A549 (cell line): ENCODE measurements around the gene DYRK1A. TPM values are rescaled to one million over a fixed set of nuclear protein-coding genes. Genes with fewer than 3 reads are reported as not detected.

Source experiments
- ATAC-seq, 2 experiments: fragments of 200-7000 bp in 1 of 2; fragments of >200 bp in 1 of 2; cut with Nextera tagmentation in 1 of 2; cut with Tn5 transposase in 1 of 2; 3 replicates each; pipeline versions ENCODE4 v1.8.0 to v1.9.1; 2018 to 2020; ENCODE audit warnings: mild to moderate bottlenecking in 1 of 2, moderate library complexity in 1 of 2
- CTCF ChIA-PET: fragments of 300-600 bp; sonication (Branson Sonifier 250); formaldehyde crosslinking; extraction: SDS; loops from one replicate; lab custom pipeline; 2021; ENCODE audit warnings: antibody characterized with exemption, inconsistent platforms; lab: Yijun Ruan, JAX
- POLR2A ChIA-PET: fragments of 350-600 bp; formaldehyde crosslinking; extraction: SDS; loops from one replicate; lab custom pipeline; 2021; ENCODE audit warnings: antibody characterized with exemption, inconsistent platforms; lab: Yijun Ruan, JAX
- DNase-seq, 2 experiments: peaks; one replicate each; pipeline versions ENCODE4 v3.0.0 to v3.0.0-alpha.2; 2011 to 2016; ENCODE audit warnings: low read depth in 1 of 2, low spot score in 1 of 2
- FAIRE-seq: peaks from 2 replicates; lab custom pipeline; 2011; peaks lifted over from hg19 to GRCh38; lab: Jason Lieb, UNC
- H3K27ac ChIP-seq, 2 experiments: fragments of >200 bp; sonication (Bioruptor Twin); formaldehyde crosslinking; 3 replicates each; pipeline ENCODE4 v1.5.1; 2016 to 2017
- H3K4me1 ChIP-seq: fragments of >200 bp; sonication (Bioruptor Twin); formaldehyde crosslinking; 3 replicates; pipeline ENCODE4 v1.6.1; 2016
- H3K4me2 ChIP-seq: fragments of >200 bp; sonication (Bioruptor Twin); formaldehyde crosslinking; 3 replicates; pipeline ENCODE4 v1.6.1; 2016
- H3K4me3 ChIP-seq: fragments of >200 bp; sonication (Bioruptor Twin); formaldehyde crosslinking; 3 replicates; pipeline ENCODE4 v1.5.1; 2016
- H3K9me3 ChIP-seq: fragments of >200 bp; sonication (Bioruptor Twin); formaldehyde crosslinking; 3 replicates; pipeline ENCODE4 v1.6.1; 2016
- BHLHE40 ChIP-seq: IDR thresholded peaks from 2 replicates; pipeline ENCODE4 v1.6.1; 2012; ENCODE audit warnings: low read depth, low read length, inconsistent platforms
- CBX8 ChIP-seq: fragments of 200-600 bp; sonication (generic); IDR thresholded peaks from 2 replicates; pipeline ENCODE4 v1.6.1; 2016
- CEBPB ChIP-seq, 2 experiments: fragments of >200 bp in 1 of 2; sonication (Bioruptor Twin) in 1 of 2; formaldehyde crosslinking in 1 of 2; IDR thresholded peaks; 2 replicates each; pipeline ENCODE4 v1.6.1; 2012 to 2016
- FOSL2 ChIP-seq, 2 experiments: fragments of 450-650 bp in 1 of 2; fragments of >200 bp in 1 of 2; sonication (Bioruptor Twin) in 1 of 2; formaldehyde crosslinking; IDR thresholded peaks; 2 replicates each; pipeline versions ENCODE4 v1.5.0 to v1.6.1; 2016 to 2020; ENCODE audit warnings: mild to moderate bottlenecking in 1 of 2, moderate library complexity in 1 of 2
- GATA3 ChIP-seq: IDR thresholded peaks from 2 replicates; pipeline ENCODE4 v1.6.1; 2012; ENCODE audit warnings: borderline replicate concordance
- HOXA7 ChIP-seq: fragments of 250-450 bp; sonication (Bioruptor Pico); IDR thresholded peaks from 2 replicates; pipeline ENCODE4 v1.5.0; 2020; ENCODE audit warnings: mild to moderate bottlenecking, moderate library complexity
- JUNB ChIP-seq: fragments of >200 bp; sonication (Bioruptor Twin); formaldehyde crosslinking; IDR thresholded peaks from 2 replicates; pipeline ENCODE4 v1.6.1; 2016
- KDM5A ChIP-seq: fragments of 200-600 bp; sonication (generic); IDR thresholded peaks from 2 replicates; pipeline ENCODE4 v1.6.1; 2016; ENCODE audit warnings: antibody characterized with exemption, mild to moderate bottlenecking
- MAZ ChIP-seq: fragments of 150-350 bp; IDR thresholded peaks from 2 replicates; pipeline ENCODE4 v1.6.1; 2014; ENCODE audit warnings: antibody characterized with exemption, low read depth, low read length, borderline replicate concordance
- MYC ChIP-seq: IDR thresholded peaks from 2 replicates; pipeline ENCODE4 v1.6.1; 2012; ENCODE audit warnings: mild to moderate bottlenecking, inconsistent platforms, low read length, improper control_type of control experiment, borderline replicate concordance
- NPAS2 ChIP-seq: fragments of 250-450 bp; sonication (Bioruptor Pico); IDR thresholded peaks from 2 replicates; pipeline ENCODE4 v1.8.0; 2022; ENCODE audit warnings: mild to moderate bottlenecking, moderate library complexity, borderline replicate concordance
- POLR2A ChIP-seq: IDR thresholded peaks from 2 replicates; pipeline ENCODE4 v1.6.1; 2012; ENCODE audit warnings: mild to moderate bottlenecking, low read length
- RAD21 ChIP-seq, 2 experiments: fragments of >200 bp in 1 of 2; sonication (Bioruptor Twin) in 1 of 2; formaldehyde crosslinking in 1 of 2; IDR thresholded peaks in 1 of 2; conservative IDR thresholded peaks in 1 of 2; 2 replicates in 1 of 2; 3 replicates in 1 of 2; pipeline ENCODE4 v1.6.1; 2012 to 2018; ENCODE audit warnings: inconsistent platforms in 1 of 2
- RARB ChIP-seq: fragments of 250-450 bp; sonication (Bioruptor Pico); IDR thresholded peaks from 2 replicates; pipeline ENCODE4 v1.8.0; 2021; ENCODE audit warnings: mild to moderate bottlenecking, moderate library complexity
- RNF2 ChIP-seq: fragments of 200-600 bp; sonication (generic); IDR thresholded peaks from 2 replicates; pipeline ENCODE4 v1.6.1; 2016; ENCODE audit warnings: low read depth, mild to moderate bottlenecking, antibody characterized with exemption, moderate library complexity, borderline replicate concordance
- SMC3 ChIP-seq: fragments of >200 bp; sonication (Bioruptor Twin); formaldehyde crosslinking; IDR thresholded peaks from 3 replicates; pipeline ENCODE4 v1.6.1; 2018; ENCODE audit warnings: inconsistent platforms
- TP53 ChIP-seq: fragments of 250-450 bp; sonication (Bioruptor Pico); IDR thresholded peaks from 2 replicates; pipeline ENCODE4 v1.5.0; 2021; ENCODE audit warnings: mild to moderate bottlenecking, moderate library complexity
- ZC3H11A ChIP-seq: fragments of 450-650 bp; IDR thresholded peaks from 2 replicates; pipeline ENCODE4 v1.6.1; 2014; ENCODE audit warnings: antibody characterized with exemption, mild to moderate bottlenecking
- ZNF302 ChIP-seq: fragments of 250-450 bp; sonication (Bioruptor Pico); IDR thresholded peaks from 2 replicates; pipeline ENCODE4 v1.9.0; 2021; ENCODE audit warnings: inconsistent platforms, mild to moderate bottlenecking, moderate library complexity
- WGBS: methylation state at CpG from one replicate; pipeline ENCODE4 v1.1.6; 2017; ENCODE audit errors: missing lambda C conversion rate; 5-methylcytosine and 5-hydroxymethylcytosine counted together
- polyA plus RNA-seq, 4 experiments: library from polyadenylated mRNA; depleted of rRNA in 3 of 4; stranded (reverse); fragments of >200 nt; fragmentation: RNase III in 1 of 4; extraction: RNeasy Plus Mini Kit Qiagen cat#74134 plus additional on column Dnase treatment in 1 of 4; gene quantifications; 2 replicates in 3 of 4; 3 replicates in 1 of 4; pipeline ENCODE4 v1.2.3, GENCODE V29; 2011 to 2017
- TF ChIP-seq, protein P1 (sequence below): fragments of >200 bp; sonication (Bioruptor Twin); formaldehyde crosslinking; IDR thresholded peaks from 3 replicates; pipeline ENCODE4 v1.6.1; 2016
- TF ChIP-seq, protein P2 (sequence below): IDR thresholded peaks from 2 replicates; pipeline ENCODE4 v1.6.1; 2012; ENCODE audit warnings: low read depth, borderline replicate concordance
- TF ChIP-seq, protein P3 (sequence below): fragments of 450-650 bp; IDR thresholded peaks from 2 replicates; pipeline ENCODE4 v1.6.1; 2014; ENCODE audit warnings: antibody characterized with exemption
- TF ChIP-seq, protein P4 (sequence below): fragments of 250-450 bp; sonication (Bioruptor Pico); IDR thresholded peaks from 2 replicates; pipeline ENCODE4 v1.5.0; 2021; ENCODE audit warnings: mild to moderate bottlenecking, moderate library complexity, borderline replicate concordance
- TF ChIP-seq, protein P5 (sequence below): fragments of 200-600 bp; sonication (generic); IDR thresholded peaks from 2 replicates; pipeline ENCODE4 v1.6.1; 2016; ENCODE audit warnings: antibody characterized with exemption, mild to moderate bottlenecking, moderate library complexity

Gene DYRK1A
- polyA plus RNA-seq, 2 of the 4 experiments (the other 2 are of a cell fraction): 12.7 to 29.4 TPM

DNA sequence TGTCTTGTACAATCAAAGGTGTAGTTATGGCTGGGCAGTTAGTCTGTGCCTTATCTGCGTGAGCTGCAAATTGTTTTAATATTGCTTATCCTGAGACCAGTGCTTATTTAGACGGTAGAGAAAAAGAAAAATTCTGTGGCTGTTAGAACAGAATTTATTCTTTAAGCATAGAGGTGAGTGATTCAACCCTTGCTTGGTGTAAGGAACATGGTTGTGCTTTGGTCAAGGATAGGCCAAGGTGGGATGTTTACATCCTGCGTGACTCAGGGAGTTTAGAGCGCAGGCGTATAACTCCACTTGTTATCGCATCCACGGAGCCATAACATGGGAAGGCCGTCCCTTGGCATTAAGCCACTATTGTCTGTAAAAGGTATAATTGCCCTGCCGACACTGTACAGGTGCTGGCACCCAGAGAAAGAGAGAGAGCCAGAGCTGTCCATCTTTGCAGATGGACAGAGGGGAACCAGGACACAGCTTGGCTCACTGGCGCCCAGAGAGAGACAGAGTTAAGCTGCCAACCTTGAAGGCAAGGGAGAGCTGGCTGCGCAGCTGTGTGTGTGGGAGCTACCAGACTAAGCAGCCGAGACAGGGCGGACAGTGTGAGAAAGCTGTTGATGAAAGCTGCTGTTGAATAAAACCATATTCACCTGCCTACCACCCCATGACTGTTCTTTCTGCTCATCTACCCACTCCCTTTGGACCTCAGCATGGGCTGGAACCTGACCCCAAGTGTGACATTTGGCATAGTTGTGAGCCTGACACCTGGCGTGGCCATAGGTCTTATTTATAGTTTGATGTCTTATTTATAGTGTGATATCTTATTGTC is 200.4 kb downstream of the DYRK1A start:
- DNase-seq (no peak), ATAC-seq (no peak), FAIRE-seq (no peak)
- H3K9me3 ChIP-seq: no peaks in the 10 kb centered on the region
- H3K4me3 ChIP-seq: no peak overlapping the region
- no peak for TF ChIP-seq MAZ
- no peak for TF ChIP-seq MYC
- TF ChIP-seq, protein P1, sequence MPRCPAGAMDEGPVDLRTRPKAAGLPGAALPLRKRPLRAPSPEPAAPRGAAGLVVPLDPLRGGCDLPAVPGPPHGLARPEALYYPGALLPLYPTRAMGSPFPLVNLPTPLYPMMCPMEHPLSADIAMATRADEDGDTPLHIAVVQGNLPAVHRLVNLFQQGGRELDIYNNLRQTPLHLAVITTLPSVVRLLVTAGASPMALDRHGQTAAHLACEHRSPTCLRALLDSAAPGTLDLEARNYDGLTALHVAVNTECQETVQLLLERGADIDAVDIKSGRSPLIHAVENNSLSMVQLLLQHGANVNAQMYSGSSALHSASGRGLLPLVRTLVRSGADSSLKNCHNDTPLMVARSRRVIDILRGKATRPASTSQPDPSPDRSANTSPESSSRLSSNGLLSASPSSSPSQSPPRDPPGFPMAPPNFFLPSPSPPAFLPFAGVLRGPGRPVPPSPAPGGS: no peak
- no peak for TF ChIP-seq KDM5A
- TF ChIP-seq CEBPB (IDR thresholded peaks at IDR 0.05): no peak
- TF ChIP-seq, protein P2, sequence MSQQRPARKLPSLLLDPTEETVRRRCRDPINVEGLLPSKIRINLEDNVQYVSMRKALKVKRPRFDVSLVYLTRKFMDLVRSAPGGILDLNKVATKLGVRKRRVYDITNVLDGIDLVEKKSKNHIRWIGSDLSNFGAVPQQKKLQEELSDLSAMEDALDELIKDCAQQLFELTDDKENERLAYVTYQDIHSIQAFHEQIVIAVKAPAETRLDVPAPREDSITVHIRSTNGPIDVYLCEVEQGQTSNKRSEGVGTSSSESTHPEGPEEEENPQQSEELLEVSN: no peak
- TF ChIP-seq, protein P3, sequence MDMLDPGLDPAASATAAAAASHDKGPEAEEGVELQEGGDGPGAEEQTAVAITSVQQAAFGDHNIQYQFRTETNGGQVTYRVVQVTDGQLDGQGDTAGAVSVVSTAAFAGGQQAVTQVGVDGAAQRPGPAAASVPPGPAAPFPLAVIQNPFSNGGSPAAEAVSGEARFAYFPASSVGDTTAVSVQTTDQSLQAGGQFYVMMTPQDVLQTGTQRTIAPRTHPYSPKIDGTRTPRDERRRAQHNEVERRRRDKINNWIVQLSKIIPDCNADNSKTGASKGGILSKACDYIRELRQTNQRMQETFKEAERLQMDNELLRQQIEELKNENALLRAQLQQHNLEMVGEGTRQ: no peak
- no peak for TF ChIP-seq POLR2A
- TF ChIP-seq HOXA7 (CRISPR knock-in tag): no peak
- TF ChIP-seq RAD21 (conservative IDR thresholded peaks at IDR 0.05 in 1 of 2, IDR thresholded peaks at IDR 0.05 in 1 of 2): no peak
- TF ChIP-seq RNF2: no peak
- TF ChIP-seq, protein P4, sequence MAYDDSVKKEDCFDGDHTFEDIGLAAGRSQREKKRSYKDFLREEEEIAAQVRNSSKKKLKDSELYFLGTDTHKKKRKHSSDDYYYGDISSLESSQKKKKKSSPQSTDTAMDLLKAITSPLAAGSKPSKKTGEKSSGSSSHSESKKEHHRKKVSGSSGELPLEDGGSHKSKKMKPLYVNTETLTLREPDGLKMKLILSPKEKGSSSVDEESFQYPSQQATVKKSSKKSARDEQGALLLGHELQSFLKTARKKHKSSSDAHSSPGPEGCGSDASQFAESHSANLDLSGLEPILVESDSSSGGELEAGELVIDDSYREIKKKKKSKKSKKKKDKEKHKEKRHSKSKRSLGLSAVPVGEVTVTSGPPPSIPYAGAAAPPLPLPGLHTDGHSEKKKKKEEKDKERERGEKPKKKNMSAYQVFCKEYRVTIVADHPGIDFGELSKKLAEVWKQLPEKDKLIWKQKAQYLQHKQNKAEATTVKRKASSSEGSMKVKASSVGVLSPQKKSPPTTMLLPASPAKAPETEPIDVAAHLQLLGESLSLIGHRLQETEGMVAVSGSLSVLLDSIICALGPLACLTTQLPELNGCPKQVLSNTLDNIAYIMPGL (CRISPR knock-in tag): no peak
- no peak for TF ChIP-seq NPAS2
- TF ChIP-seq ZNF302 (CRISPR knock-in tag): no peak
- TF ChIP-seq TP53 (CRISPR knock-in tag): no peak
- TF ChIP-seq SMC3: no peak
- no peak for TF ChIP-seq JUNB
- no peak overlapping the region for H3K4me2 ChIP-seq
- peak overlapping the region in 1 of 2 experiments; percentile 36; a peak in 3 of 6 replicates for H3K27ac ChIP-seq
- CTCF ChIA-PET: interaction anchor here (0.6 to 0.7 kb wide), 2 partner anchors 10 to 401 kb away, joined by 3 read pairs; no protein-coding TSS in a partner anchor
- H3K4me1 ChIP-seq: peaks cover 21% of the 10 kb centered on the region
- WGBS: 95% methylated on average over 14 of the region's 14 CpGs
- POLR2A ChIA-PET: no interaction called here

DNA sequence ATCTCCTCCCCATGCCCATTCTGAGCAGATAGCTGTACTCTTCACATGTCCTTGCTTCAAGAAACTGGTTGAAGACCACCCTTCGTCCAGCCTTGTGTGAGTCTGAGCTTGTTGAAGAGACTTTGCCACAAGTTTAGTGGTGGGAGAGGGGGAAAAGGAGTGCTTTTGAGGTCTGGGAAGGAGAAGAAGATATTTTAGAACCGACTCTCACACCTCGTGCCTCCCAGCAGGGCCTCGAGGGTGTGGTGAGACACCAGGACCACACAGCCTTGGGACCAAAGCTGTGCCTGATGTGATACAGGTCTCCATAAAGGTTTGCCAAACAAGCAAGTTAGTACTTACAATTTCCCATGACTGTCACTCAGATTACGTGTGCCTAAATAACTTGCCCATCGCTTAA is 201.8 kb downstream of the DYRK1A start:
- WGBS: 77% methylated on average over 6 of the region's 6 CpGs
- Histone ChIP-seq H3K4me1 (peaks cover 17% of the 10 kb centered on the region), H3K9me3 (no peaks in the 10 kb centered on the region), H3K27ac (no peak overlapping the region), H3K4me2 (no peak overlapping the region), H3K4me3 (no peak overlapping the region)
- CTCF ChIA-PET: interaction anchor here (0.7 kb wide), 1 partner anchor 1732 kb away, joined by 3 read pairs; no protein-coding TSS in a partner anchor
- ATAC-seq: no peak
- POLR2A ChIA-PET: no interaction called here
- no peak for DNase-seq
- FAIRE-seq: no peak
- TF ChIP-seq ZC3H11A (no peak), HOXA7 (CRISPR knock-in tag) (no peak), NPAS2 (no peak), FOSL2 (IDR thresholded peaks at IDR 0.05) (no peak), FOSL2 (CRISPR knock-in tag; IDR thresholded peaks at IDR 0.05) (no peak), BHLHE40 (no peak), GATA3 (no peak), RARB (no peak), ZNF302 (CRISPR knock-in tag) (no peak), CBX8 (no peak)
- TF ChIP-seq, protein P4 (CRISPR knock-in tag): no peak
- TF ChIP-seq, protein P5, sequence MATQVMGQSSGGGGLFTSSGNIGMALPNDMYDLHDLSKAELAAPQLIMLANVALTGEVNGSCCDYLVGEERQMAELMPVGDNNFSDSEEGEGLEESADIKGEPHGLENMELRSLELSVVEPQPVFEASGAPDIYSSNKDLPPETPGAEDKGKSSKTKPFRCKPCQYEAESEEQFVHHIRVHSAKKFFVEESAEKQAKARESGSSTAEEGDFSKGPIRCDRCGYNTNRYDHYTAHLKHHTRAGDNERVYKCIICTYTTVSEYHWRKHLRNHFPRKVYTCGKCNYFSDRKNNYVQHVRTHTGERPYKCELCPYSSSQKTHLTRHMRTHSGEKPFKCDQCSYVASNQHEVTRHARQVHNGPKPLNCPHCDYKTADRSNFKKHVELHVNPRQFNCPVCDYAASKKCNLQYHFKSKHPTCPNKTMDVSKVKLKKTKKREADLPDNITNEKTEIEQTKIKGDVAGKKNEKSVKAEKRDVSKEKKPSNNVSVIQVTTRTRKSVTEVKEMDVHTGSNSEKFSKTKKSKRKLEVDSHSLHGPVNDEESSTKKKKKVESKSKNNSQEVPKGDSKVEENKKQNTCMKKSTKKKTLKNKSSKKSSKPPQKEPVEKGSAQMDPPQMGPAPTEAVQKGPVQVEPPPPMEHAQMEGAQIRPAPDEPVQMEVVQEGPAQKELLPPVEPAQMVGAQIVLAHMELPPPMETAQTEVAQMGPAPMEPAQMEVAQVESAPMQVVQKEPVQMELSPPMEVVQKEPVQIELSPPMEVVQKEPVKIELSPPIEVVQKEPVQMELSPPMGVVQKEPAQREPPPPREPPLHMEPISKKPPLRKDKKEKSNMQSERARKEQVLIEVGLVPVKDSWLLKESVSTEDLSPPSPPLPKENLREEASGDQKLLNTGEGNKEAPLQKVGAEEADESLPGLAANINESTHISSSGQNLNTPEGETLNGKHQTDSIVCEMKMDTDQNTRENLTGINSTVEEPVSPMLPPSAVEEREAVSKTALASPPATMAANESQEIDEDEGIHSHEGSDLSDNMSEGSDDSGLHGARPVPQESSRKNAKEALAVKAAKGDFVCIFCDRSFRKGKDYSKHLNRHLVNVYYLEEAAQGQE: no peak
- TF ChIP-seq, protein P2: no peak
